NCI-H2081 (cell line): Measurements from ENCODE around the gene HMSD.
"Not testable (repeated sequence)": the region's sequence is repeated elsewhere in the genome, so short reads cannot be mapped to it uniquely, and the experiment has no call there.

ENCODE experiments used
- DNase-seq, 2 experiments: peaks; one replicate each; lab custom pipeline; 2025; lab: John Stamatoyannopoulos, UW

The HMSD gene, protein sequence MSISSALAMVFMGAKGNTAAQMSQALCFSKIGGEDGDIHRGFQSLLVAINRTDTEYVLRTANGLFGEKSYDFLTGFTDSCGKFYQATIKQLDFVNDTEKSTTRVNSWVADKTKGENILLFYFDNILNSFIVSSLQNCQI

DNA sequence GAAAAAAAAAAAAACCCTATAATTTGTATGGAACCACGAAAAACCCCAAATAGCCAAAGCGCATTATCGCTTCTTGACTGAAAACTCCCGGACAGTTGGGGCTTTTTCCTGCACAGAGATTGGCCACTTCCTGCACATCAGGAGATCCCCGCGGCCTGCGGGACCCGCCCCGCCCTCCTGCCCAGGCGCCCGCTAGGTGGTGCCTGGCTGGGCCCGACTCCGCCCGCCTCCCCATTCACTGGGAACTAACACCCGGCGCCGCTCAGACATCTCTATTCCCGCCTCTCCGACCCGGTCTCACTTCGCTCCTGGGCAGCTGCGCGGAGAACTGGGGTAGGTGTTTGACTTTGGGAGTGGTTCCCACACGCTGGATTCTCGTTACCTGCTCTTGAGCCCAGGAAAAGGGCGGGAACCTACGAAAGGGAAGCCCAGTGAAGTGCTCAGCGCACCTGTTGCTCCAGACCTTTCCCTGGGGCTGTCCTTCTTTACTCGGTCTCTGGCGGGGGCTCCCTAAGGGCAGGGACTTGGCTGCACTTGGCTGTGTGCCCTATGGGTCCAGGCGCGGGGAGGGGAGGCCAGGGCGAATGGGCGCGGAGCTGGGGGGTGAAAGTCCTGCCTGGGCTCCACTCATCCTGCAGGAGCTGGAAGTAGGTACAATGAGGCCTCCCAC is at the start of gene HMSD:
Gene HMSD (plus strand): TSS at position 234 of the 670 bp plus-strand sequence. CDS start 4,155 bp downstream, outside the sequence.
- DNase-seq: peak; percentile 68 to 84

DNA sequence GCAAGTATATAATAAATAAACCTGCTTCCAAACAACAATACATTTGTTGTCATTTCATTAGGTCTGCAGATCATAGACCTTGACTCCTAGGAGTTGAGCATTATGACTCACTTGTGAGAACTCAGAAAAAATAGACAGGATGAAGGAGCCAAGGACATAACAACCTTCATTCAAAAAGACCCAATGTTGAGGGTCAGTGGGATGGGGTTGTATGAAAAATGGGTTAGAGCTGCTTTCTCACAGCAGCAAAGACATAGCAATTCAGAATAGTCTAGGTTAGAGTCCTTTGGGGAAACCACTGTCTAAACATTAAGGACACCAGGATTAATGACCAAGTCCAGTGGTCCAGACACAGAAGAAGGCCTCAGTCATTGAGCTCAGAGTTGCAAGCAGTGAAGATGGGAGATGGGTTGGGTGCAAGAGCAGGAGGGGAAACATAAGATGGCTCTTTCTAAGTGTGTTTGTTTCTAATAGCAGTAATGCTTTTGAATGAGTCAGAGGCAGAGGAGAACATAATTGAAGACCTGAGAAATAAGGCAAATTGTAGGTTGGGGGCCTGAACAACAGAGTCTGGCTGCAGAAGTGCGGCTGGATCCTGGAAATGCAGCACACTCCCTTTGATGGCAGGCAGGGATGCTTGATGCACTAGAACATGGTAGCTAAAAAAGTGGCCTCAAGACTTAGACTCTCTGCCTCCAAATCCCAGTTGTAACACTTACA is 45.1 kb upstream of the HMSD start:
- no peak for DNase-seq

DNA sequence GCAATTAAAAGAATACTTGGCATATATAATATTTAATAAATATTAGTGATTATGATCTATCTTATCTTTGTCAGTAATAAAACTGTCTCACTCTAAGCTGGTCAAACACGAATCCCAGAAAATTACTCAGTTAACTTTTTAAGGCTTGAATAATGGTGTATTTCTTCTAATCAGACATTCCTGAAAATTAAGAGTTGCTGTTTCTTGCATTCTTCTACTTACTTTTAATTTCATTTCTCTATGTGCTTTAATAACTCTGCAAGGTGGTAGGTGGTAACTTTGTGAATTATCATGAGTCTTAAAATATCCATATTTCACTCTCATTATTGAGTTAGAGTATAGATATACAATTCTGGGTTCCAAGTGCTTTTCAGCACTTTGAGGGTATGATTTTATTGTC is 44.4 kb upstream of the HMSD start:
- DNase-seq: no peak

DNA sequence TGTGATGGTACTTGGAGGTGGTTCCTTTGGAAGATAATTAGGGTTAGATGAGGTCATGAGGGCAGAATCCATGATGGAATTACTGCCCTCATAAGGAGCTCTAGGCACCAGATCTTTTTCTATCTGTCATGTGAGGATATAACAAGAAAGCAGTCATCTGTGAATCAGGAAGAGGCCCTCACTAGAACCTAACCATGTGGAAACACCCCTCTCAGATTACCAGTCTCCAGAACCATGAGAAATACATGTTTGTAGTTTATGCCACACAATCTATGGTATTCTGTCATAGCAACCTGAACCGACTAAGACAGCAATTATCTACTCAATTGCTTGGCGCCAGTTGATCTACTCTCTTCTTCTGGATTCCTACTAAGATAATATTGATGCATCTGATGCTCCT is 43.7 kb upstream of the HMSD start:
- DNase-seq: no peak

DNA sequence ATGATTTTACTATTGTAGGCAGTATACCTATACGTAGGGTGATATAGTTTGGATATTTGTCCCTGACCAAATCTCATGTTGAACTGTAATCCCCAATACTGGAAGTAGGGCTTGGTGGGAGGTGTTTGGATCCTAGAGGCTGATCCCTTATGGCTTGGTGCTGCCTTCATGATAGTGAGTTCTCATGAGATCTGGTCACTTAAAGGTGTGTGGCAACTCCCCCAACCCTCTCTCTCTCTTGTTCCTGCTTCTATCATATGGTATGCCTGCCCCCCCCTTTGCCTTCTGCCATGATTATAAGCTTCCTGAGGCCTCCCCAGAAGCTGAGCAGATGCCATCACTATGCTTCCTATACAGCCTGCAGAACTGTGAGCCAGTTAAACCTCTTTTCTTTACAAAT is 43.0 kb upstream of the HMSD start:
- DNase-seq: no peak

DNA sequence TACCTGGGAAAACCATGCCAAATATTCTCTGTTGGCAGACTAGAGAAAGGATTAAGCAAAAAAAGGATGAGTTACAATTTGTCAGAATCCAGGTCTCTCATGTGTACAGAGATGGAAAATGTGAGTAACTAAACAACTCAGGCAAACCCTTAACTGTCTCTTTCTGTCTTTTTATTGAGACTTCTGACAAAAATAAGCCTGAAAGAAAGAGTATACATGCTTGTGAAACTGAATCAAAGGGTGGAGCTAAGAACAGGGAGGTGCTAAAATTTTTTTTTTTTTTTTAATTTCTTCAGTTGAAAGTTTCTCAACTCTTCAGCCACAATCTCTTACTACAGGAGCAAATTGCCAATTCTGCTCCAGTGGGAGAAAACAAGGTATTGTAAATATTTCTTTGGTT is 41.4 kb upstream of the HMSD start, which contains the start of gene SERPINB10:
Gene SERPINB10 (plus strand): TSS at position 295 of the 400 bp plus-strand sequence. CDS start 7,553 bp downstream, outside the sequence.
- DNase-seq: no peak

DNA sequence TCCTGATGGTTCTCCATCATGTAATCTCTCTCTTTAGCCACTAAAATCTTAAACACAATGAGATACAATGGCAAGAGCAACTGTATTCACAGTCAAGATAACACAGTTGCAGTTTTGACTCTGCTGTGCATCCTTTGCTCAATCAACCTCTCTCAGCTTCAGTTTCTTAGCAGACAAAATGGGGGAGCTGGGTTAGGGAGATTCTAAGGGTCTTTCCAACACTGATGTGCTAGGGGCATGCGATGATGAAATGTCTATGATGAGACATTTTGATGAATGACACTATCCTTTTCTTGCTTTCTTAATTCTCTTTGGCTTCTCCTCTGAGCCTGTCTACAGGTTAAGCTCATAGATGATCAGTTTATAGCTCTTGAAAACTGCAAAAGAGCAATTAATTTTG is 40.2 kb upstream of the HMSD start:
- no peak for DNase-seq

DNA sequence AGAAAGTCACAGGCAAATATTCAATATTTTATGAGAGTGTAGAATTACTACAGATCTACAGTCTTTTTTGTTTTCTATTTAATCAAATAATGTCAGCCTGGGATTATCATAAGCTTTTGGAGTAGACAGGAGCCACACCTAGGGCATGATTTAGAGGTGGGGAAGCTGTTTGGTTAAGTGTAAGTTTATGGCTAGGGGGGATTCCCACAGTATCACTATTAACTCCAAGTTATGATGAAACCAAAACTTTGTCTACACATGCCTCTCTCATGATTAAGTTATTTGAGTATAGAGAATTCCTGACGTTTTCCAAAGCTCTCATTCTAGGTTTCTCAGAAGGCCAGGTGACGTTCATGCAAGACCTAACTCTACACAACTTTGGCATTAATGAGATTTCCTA is 39.2 kb upstream of the HMSD start:
- no peak for DNase-seq

DNA sequence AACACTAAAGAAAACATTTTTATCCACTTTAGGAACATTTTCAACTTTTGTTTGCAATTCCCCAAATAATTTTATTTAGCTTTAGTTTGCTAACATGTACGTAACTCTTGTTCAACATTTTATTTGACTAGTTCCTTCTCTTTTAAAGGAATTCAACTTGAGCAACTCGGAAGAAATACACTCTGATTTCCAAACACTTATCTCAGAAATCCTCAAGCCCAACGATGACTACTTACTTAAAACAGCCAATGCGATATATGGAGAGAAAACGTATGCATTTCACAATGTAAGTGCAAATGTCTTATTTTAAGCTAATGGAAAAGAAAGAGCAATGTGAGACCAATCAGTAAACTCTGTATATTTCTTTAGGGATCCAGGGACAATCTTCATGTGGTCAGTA is 31.3 kb upstream of the HMSD start:
- no peak for DNase-seq

DNA sequence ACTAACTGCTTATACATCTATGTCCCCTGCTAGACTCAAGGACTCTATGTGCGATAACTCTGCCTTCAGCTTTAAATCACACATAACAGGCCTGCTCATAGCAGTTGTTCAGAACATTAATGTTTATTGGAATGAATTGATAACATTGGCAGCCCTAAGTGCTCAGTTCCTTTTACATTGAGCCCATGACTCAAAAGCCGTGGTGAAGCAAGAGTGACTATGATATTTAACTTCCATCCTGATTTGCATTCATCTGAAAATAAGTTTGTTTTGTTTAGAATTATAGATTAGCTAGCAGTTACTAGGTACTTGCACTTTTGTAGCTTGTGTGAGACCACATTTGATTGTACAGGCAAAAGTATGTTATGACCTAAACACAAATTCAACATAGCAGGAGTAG is 27.1 kb upstream of the HMSD start:
- no peak for DNase-seq

DNA sequence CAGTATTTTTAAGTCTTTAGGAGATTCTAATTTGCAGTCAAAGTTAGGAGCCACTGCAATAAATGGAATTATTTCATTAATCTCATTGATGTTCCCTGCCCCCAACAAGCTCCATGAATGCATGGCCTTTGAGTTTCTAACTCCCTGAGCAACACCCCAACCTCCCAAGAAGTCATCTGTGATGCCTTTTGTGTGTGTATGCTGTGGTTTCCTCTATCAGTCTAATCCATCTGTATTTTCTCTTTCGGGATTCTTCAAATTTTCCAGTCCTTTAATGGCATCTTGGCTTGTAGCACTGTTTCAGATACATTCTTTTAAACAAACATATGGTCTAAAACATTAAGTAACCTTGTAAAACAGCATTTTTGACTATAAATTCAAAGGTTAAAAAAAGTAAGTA is 24.6 kb upstream of the HMSD start:
- no peak for DNase-seq

DNA sequence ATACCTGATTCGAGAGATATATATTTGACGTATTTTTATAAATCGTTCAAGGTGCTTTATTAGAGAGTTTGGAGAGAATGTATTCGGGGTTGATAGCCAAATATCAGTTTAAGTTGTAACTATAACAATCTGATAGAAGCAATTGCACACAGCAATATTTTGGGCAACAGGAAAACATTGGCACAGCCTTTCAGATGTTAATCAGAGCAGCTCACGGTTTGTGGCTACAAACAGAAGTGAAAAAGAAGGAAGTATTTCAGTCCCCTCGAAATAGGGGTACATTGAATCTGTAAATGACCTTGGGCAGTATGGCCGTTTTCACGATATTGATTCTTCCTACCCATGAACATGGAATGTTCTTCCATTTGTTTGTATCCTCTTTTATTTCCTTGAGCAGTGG is 20.8 kb upstream of the HMSD start:
- no peak for DNase-seq

DNA sequence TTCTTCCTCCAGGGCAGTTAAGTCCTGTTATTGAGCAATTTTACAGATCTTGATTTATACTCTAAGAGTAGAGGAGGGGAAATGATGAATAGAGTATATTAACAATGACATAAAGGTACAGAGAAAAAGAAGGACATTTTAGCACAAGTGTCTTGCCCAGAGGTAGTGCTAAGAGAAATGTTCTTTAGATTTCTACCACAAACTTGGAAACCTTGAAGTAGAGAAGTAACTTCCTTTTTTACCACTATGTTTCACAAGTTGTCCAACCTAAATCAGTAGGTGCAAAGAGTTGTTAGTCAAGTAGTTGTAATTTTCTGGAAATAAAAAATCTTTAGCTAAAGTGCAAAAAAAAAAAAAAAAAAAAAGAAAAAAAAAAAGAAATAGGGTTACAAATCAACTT is 19.7 kb upstream of the HMSD start:
- not testable (repeated sequence) for DNase-seq

DNA sequence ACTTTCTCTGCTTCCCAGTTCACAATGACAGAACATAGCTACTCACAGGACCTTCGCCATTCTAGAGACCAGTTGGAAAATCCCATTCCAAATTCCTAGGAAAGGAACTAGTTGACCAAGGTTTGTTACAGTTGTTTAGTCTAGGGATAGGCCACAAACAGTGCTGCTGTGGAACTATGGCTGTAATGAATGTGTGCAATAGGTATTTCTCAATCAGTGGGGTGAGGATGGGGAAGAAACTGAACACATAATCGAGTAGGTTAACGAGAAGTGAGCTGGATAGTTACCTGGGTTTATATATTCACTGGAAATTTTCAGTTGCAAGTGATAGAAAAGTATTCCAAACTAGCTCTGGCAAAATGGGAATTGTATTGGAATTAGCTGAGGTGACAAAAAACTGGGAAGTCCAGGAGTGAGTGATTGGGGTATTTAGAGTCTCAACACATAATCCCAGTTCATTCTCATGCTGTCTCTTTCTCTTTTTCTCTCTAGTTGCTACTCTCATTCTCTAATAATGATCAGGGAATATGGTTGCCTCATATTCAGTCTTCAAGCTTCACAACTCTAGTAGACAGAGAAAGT is 18.2 kb upstream of the HMSD start:
- no peak for DNase-seq

DNA sequence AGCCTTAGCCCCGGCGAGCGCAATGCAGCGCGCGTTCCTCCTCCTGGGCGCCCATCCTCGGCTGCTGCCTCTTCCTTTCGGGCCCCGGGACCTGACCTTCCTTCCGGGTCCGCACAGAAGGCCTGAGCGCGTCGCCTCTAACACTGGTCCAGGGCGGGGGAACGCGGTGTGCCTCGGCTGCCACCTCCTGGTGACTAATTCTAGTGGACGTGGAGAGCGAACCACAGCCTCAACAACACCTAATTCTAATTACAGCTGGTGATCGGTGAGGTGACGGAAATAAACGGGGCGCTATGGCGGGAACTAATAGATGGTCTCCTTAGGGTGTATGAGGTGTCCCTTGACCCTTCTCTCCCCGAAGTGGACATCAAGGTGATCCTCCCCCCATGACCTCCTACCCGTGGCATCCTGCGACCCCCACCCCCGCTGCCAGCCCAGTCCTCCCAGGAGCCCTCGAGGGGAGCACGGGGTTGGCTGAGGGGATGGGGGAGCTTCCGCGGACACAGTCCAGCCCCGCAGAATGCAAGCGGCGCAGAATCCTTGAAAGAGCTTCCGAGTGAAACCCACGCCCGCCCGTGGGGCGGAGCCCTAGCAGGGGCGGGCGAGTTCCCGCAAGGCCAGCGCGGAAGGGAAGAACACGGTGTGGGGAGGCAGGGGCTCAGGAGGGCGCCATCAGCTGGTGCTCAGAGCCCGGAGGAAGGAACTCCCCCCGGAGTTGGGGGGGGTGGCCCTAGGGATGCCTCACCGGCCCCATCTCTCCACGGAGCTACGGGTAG is 12.8 kb upstream of the HMSD start:
- peak; percentile 70 to 74 for DNase-seq

DNA sequence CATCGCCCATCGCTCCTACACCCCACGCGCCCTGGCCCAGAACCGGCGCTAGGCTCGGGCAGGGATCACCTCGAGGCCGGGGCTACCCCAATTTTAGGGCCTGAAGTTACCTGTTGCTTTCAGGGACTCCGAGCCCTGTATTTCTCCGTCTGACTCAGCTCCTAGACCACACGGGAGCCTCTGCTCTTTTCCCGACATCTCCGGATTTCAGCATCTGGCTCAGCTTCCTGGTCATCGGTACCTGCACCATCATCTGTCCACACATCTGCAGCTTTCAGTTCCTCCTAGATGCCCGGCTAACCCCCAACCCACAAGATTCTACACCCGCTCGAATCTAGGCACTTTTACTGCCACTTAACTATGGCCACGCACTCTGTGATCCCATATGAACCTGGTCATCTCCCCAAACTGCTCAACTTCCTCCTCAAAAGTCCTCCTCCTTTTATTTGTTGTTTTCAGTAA is 12.1 kb upstream of the HMSD start:
- no peak for DNase-seq

DNA sequence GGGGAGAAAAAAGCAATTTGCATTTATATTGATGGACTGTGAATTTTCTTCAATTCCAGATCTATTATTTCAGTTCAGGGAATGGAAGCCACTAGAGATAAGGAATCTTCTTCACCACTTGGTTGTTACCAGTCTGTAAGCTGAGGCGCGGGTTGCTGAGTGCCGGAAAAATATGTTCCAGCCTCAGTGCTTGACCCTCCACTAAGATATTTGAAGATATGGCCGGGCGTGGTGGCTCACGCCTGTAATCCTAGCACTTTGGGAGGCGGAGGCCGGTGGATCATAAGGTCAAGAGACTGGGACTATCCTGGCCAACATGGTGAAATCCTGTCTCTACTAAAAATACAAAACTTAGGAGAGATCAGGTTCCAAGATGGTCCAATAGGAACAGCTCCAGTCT is 9.1 kb upstream of the HMSD start:
- DNase-seq: no peak

DNA sequence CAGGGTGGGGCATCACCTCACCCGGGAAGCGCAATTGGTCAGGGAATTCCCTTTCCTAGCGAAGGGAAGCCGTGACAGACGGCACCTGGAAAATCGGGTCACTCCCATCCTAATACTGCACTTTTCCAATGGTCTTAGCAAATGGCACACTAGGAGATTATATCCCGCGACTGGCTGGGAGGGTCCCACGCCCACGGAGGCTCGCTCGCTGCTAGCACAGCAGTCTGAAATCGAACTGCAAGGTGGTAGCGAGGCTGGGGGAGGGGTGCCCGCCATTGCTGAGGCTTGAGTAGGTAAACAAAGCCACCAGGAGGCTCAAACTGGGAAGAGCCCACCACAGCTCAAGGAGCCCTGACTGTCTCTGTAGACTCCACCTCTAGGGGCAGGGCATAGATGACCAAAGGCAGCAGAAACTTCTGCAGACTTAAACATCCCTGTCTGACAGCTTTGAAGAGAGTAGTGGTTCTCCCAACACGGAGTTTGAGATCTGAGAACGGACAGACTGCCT is 8.5 kb upstream of the HMSD start:
- not testable (repeated sequence) for DNase-seq

DNA sequence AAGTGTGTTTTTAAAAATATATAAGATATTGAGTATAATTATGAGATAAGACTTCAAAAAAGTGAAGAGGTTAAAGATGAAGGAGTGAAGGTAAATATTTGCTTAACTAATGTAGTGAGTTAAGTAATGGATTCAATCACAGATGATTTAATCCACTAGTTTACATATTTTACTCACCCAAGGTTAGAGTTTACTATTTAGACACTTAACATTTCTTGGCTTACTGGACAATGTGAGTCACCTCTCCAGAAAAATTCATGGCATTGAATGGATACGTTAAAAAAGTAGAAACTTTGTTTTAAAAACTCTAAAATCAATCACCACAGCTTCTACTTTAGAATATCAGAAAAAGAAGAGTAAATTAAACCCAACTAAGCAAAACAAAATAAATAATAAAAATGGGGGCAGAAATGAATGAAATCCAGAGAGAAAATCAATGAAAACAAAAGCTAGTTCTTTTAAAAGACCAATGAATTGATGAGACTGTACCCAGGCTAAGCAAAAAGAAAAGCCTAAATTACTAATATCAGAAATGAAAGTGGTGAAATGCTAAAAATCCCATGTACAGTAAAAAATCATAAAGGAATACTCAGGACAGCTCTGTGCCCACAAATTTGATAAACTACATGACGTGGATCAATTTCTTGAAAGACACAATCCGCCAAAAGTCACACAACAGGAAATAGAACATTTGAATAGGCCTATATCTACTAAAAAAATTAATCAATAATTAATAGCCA is 1.9 kb upstream of the HMSD start:
- DNase-seq: no peak

DNA sequence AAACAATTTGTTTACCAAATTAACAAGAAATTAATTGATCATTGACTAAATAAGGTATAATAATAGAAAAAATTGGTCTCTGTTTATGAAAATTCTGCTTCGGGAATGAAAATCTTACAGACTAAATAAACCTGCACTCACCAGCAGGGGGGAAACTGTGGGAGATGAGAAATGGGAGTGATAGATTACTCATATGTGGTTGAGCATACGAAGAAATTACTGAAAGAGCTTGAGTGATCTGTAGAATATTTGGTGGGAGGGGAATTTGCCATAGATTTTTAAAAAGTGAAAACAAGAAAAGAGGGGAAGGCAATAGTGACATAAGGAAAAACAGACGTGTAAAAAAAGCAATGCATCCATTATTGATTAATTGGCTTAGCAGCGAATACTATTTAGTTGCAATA is 2.2 kb downstream of the HMSD start:
- DNase-seq: no peak

DNA sequence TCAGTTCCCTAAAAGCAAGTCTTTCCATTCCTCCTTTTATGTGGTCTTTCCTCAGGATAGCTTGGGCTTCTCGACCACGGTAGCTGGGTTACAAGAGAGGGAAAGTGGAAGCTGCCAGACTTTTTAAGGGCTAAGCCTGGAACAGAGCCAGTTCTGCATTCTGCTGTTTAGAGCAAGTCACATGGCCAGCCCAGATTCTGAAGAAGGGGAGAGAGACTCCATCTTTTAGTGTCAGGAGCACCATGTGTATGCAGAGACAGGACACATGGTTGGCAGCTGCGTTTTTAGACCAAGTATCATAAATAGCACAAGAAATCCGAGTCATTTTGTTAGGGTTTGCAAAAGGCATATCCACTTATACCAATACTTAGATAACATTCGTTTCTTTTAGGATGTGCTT is 4.7 kb downstream of the HMSD start:
- no peak for DNase-seq
